NK-92 treated with Interleukin-12 subunit alpha and Interleukin-12 subunit beta, amount 100 ng/mL, for 24 hours (cell line): ENCODE data around the gene USP20.

Source experiments
- DNase-seq: peaks from one replicate; lab custom pipeline; 2025; lab: John Stamatoyannopoulos, UW

Gene USP20

GRCh38 chr9:129823935-129824601 is 11.2 kb upstream of the USP20 start, which contains the start of gene TOR1A:
Gene TOR1A (minus strand): TSS chr9:129824136. CDS start chr9:129824085, 51 bp downstream.
- peak; percentile 83 for DNase-seq

- no peak for DNase-seq
Measured at GRCh38 chr9:129826344-129826743, 8.9 kb upstream of the USP20 start.

- no peak for DNase-seq
Measured at GRCh38 chr9:129826759-129827158, 8.5 kb upstream of the USP20 start.

GRCh38 chr9:129828051-129828450 is 7.2 kb upstream of the USP20 start:
- DNase-seq, result no peak

- DNase-seq, result no peak
Measured at GRCh38 chr9:129828969-129829368, 6.3 kb upstream of the USP20 start.

- DNase-seq, result no peak
Measured at GRCh38 chr9:129832982-129833381, 2.3 kb upstream of the USP20 start.

- no peak for DNase-seq
Measured at GRCh38 chr9:129834489-129835127, 650 bp upstream of the USP20 start.

GRCh38 chr9:129835860-129836223 is 584 bp downstream of the USP20 start:
- DNase-seq, result no peak

- DNase-seq, result no peak
Measured at GRCh38 chr9:129836311-129837007, 1.2 kb downstream of the USP20 start.

GRCh38 chr9:129838707-129839259 is 3.5 kb downstream of the USP20 start:
- no peak for DNase-seq

- no peak for DNase-seq
Measured at GRCh38 chr9:129839324-129840023, 4.2 kb downstream of the USP20 start.

- DNase-seq, result no peak
Measured at GRCh38 chr9:129840034-129840433, 4.8 kb downstream of the USP20 start.

- DNase-seq, result no peak
Measured at GRCh38 chr9:129841071-129841470, 5.8 kb downstream of the USP20 start.

GRCh38 chr9:129845373-129845772 is 10.1 kb downstream of the USP20 start:
- DNase-seq, result no peak

GRCh38 chr9:129848712-129849441 is 13.6 kb downstream of the USP20 start:
- no peak for DNase-seq

- no peak for DNase-seq
Measured at GRCh38 chr9:129849901-129850300, 14.6 kb downstream of the USP20 start.

GRCh38 chr9:129850821-129851550 is 15.7 kb downstream of the USP20 start:
- DNase-seq, result no peak

GRCh38 chr9:129851821-129852220 is 16.6 kb downstream of the USP20 start:
- no peak for DNase-seq

- no peak for DNase-seq
Measured at GRCh38 chr9:129852579-129852978, 17.3 kb downstream of the USP20 start.

- no peak for DNase-seq
Measured at GRCh38 chr9:129853614-129854013, 18.4 kb downstream of the USP20 start.

- no peak for DNase-seq
Measured at GRCh38 chr9:129854588-129855110, 19.4 kb downstream of the USP20 start.
